ENCODE measurements around the gene SFXN5.

SFXN5 gene

GRCh38 chr2:73112026-73112912, 40.8 kb upstream of the SFXN5 start (continued):
- TF ChIP-seq ZFP41 (tag by site-specific recombination; IDR thresholded peaks at IDR 0.05; ENCODE audit: borderline replicate concordance) (no peak), ZNF510 (tag by site-specific recombination; IDR thresholded peaks at IDR 0.05; ENCODE audit: insufficient replicate concordance) (no peak), ZBTB11 (tag by site-specific recombination; conservative IDR thresholded peaks at IDR 0.05; ENCODE audit: low read depth) (no peak; the same call in 1 of the 2 replicates), ZSCAN23 (tag by site-specific recombination; IDR thresholded peaks at IDR 0.05) (no peak), ZNF843 (tag by site-specific recombination; IDR thresholded peaks at IDR 0.05) (no peak), ZNF16 (tag by site-specific recombination; IDR thresholded peaks at IDR 0.05; ENCODE audit: low read depth) (no peak), IKZF3 (tag by site-specific recombination; IDR thresholded peaks at IDR 0.05) (no peak), BCL11B (tag by site-specific recombination; IDR thresholded peaks at IDR 0.05; ENCODE audit: low read depth) (no peak), ZBTB48 (tag by site-specific recombination; IDR thresholded peaks at IDR 0.05) (peak; percentile 41; the same call in 1 of the 2 replicates), KLF16 (tag by site-specific recombination; IDR thresholded peaks at IDR 0.05) (no peak), HOXC10 (CRISPR knock-in tag; IDR thresholded peaks at IDR 0.05) (0 out of 2 replicates have a peak, but pooled peaks have one; percentile 89), ZNF148 (tag by site-specific recombination; IDR thresholded peaks at IDR 0.05; ENCODE audit: borderline replicate concordance) (no peak), ZNF670 (tag by site-specific recombination; IDR thresholded peaks at IDR 0.05; ENCODE audit: low read depth) (no peak), ZNF623 (tag by site-specific recombination; IDR thresholded peaks at IDR 0.05) (no peak), ZNF211 (tag by site-specific recombination; IDR thresholded peaks at IDR 0.05; ENCODE audit: low read depth) (no peak), REST (tag by site-specific recombination; IDR thresholded peaks at IDR 0.05) (no peak), GLIS1 (tag by site-specific recombination; IDR thresholded peaks at IDR 0.05) (peak; percentile 38; the same call in 1 of the 2 replicates), ZBTB6 (tag by site-specific recombination; IDR thresholded peaks at IDR 0.05) (no peak), ZNF664 (tag by site-specific recombination; IDR thresholded peaks at IDR 0.05) (no peak), ZNF488 (tag by site-specific recombination; IDR thresholded peaks at IDR 0.05) (no peak), SCRT2 (tag by site-specific recombination; IDR thresholded peaks at IDR 0.05) (no peak), PATZ1 (tag by site-specific recombination; IDR thresholded peaks at IDR 0.05) (no peak), ZNF624 (tag by site-specific recombination; IDR thresholded peaks at IDR 0.05) (no peak)

Data from HEK293 (cell line).